A549 (cell line): ENCODE data around the gene C2orf49. TPM values are rescaled to one million over a fixed set of nuclear protein-coding genes. Genes with fewer than 3 reads are reported as not detected.
A peak's percentile ranks its signal among the peaks of the same experiment; 100 is the strongest.

Experiments used
- ATAC-seq, 2 experiments: fragments of 200-7000 bp in 1 of 2; fragments of >200 bp in 1 of 2; cut with Nextera tagmentation in 1 of 2; cut with Tn5 transposase in 1 of 2; 3 replicates each; pipeline versions ENCODE4 v1.8.0 to v1.9.1; 2018 to 2020; ENCODE audit warnings: mild to moderate bottlenecking in 1 of 2, moderate library complexity in 1 of 2
- CTCF ChIA-PET: fragments of 300-600 bp; sonication (Branson Sonifier 250); formaldehyde crosslinking; extraction: SDS; loops from one replicate; lab custom pipeline; 2021; ENCODE audit warnings: antibody characterized with exemption, inconsistent platforms; lab: Yijun Ruan, JAX
- POLR2A ChIA-PET: fragments of 350-600 bp; formaldehyde crosslinking; extraction: SDS; loops from one replicate; lab custom pipeline; 2021; ENCODE audit warnings: antibody characterized with exemption, inconsistent platforms; lab: Yijun Ruan, JAX
- DNase-seq, 2 experiments: peaks; one replicate each; pipeline versions ENCODE4 v3.0.0 to v3.0.0-alpha.2; 2011 to 2016; ENCODE audit warnings: low read depth in 1 of 2, low spot score in 1 of 2
- FAIRE-seq: peaks from 2 replicates; lab custom pipeline; 2011; peaks lifted over from hg19 to GRCh38; lab: Jason Lieb, UNC
- H3K27ac ChIP-seq, 2 experiments: fragments of >200 bp; sonication (Bioruptor Twin); formaldehyde crosslinking; 3 replicates each; pipeline ENCODE4 v1.5.1; 2016 to 2017
- H3K4me1 ChIP-seq: fragments of >200 bp; sonication (Bioruptor Twin); formaldehyde crosslinking; 3 replicates; pipeline ENCODE4 v1.6.1; 2016
- H3K4me2 ChIP-seq: fragments of >200 bp; sonication (Bioruptor Twin); formaldehyde crosslinking; 3 replicates; pipeline ENCODE4 v1.6.1; 2016
- H3K4me3 ChIP-seq: fragments of >200 bp; sonication (Bioruptor Twin); formaldehyde crosslinking; 3 replicates; pipeline ENCODE4 v1.5.1; 2016
- H3K9me3 ChIP-seq: fragments of >200 bp; sonication (Bioruptor Twin); formaldehyde crosslinking; 3 replicates; pipeline ENCODE4 v1.6.1; 2016
- ATOH8 ChIP-seq: fragments of 250-450 bp; sonication (Bioruptor Pico); IDR thresholded peaks from 2 replicates; pipeline ENCODE4 v1.5.0; 2020; ENCODE audit warnings: low read depth, mild to moderate bottlenecking, moderate library complexity
- BHLHE40 ChIP-seq: IDR thresholded peaks from 2 replicates; pipeline ENCODE4 v1.6.1; 2012; ENCODE audit warnings: low read depth, low read length, inconsistent platforms
- CEBPB ChIP-seq, 2 experiments: fragments of >200 bp in 1 of 2; sonication (Bioruptor Twin) in 1 of 2; formaldehyde crosslinking in 1 of 2; IDR thresholded peaks; 2 replicates each; pipeline ENCODE4 v1.6.1; 2012 to 2016
- CHD2 ChIP-seq: fragments of 150-350 bp; IDR thresholded peaks from 2 replicates; pipeline ENCODE4 v1.6.1; 2014; ENCODE audit warnings: low read length; ENCODE audit not compliant: partially characterized antibody
- CHD4 ChIP-seq: fragments of 200-600 bp; sonication (generic); IDR thresholded peaks from 2 replicates; pipeline ENCODE4 v1.6.1; 2016; ENCODE audit warnings: antibody characterized with exemption, mild to moderate bottlenecking, borderline replicate concordance
- EHF ChIP-seq: fragments of 250-450 bp; sonication (Bioruptor Pico); IDR thresholded peaks from 2 replicates; pipeline ENCODE4 v1.5.0; 2020; ENCODE audit warnings: mild to moderate bottlenecking
- EHMT2 ChIP-seq: fragments of 200-600 bp; sonication (generic); IDR thresholded peaks from 2 replicates; pipeline ENCODE4 v1.6.1; 2016; ENCODE audit warnings: antibody characterized with exemption, low read depth, mild to moderate bottlenecking, moderate library complexity
- EP300 ChIP-seq, 2 experiments: fragments of >200 bp; sonication (Bioruptor Twin); formaldehyde crosslinking; IDR thresholded peaks; 2 replicates in 1 of 2; 3 replicates in 1 of 2; pipeline ENCODE4 v1.6.1; 2016 to 2017
- ESRRA ChIP-seq: fragments of 150-350 bp; IDR thresholded peaks from 2 replicates; pipeline ENCODE4 v1.6.1; 2014; ENCODE audit warnings: mild to moderate bottlenecking, low read length, borderline replicate concordance
- FOSB ChIP-seq: fragments of 250-450 bp; sonication (Bioruptor Pico); IDR thresholded peaks from 2 replicates; pipeline ENCODE4 v1.5.0; 2020; ENCODE audit warnings: mild to moderate bottlenecking, moderate library complexity
- FOXS1 ChIP-seq: fragments of 250-450 bp; sonication (Bioruptor Pico); IDR thresholded peaks from 2 replicates; pipeline ENCODE4 v1.5.0; 2020; ENCODE audit warnings: mild to moderate bottlenecking, moderate library complexity
- HDAC2 ChIP-seq: fragments of 200-600 bp; sonication (generic); IDR thresholded peaks from 2 replicates; pipeline ENCODE4 v1.6.1; 2016
- HOXB13 ChIP-seq: fragments of 250-450 bp; sonication (Bioruptor Pico); IDR thresholded peaks from 2 replicates; pipeline ENCODE4 v1.5.0; 2020; ENCODE audit warnings: low read depth, mild to moderate bottlenecking, moderate library complexity
- JUN ChIP-seq, 2 experiments: fragments of >200 bp; sonication (Bioruptor Twin); formaldehyde crosslinking; IDR thresholded peaks; 2 replicates in 1 of 2; 3 replicates in 1 of 2; pipeline ENCODE4 v1.6.1; 2016 to 2017
- KDM1A ChIP-seq: fragments of 200-600 bp; sonication (generic); IDR thresholded peaks from 2 replicates; pipeline ENCODE4 v1.6.1; 2016; ENCODE audit warnings: low read depth, mild to moderate bottlenecking
- MYC ChIP-seq: IDR thresholded peaks from 2 replicates; pipeline ENCODE4 v1.6.1; 2012; ENCODE audit warnings: mild to moderate bottlenecking, inconsistent platforms, low read length, improper control_type of control experiment, borderline replicate concordance
- NFE2L2 ChIP-seq: fragments of 150-350 bp; conservative IDR thresholded peaks from 2 replicates; pipeline ENCODE4 v1.6.1; 2014; ENCODE audit warnings: low read length
- NR3C1 ChIP-seq: fragments of >200 bp; sonication (Bioruptor Twin); formaldehyde crosslinking; IDR thresholded peaks from 3 replicates; pipeline ENCODE4 v1.6.1; 2017
- POLR2AphosphoS2 ChIP-seq: conservative IDR thresholded peaks from 2 replicates; pipeline ENCODE4 v1.6.1; 2012; ENCODE audit warnings: low read length, improper control_type of control experiment, inconsistent platforms
- REST ChIP-seq: fragments of 200-600 bp; sonication (generic); IDR thresholded peaks from 2 replicates; pipeline ENCODE4 v1.6.1; 2016; ENCODE audit warnings: antibody characterized with exemption, mild to moderate bottlenecking, moderate library complexity
- RFX5 ChIP-seq: fragments of 450-650 bp; IDR thresholded peaks from 2 replicates; pipeline ENCODE4 v1.7.1; 2014; ENCODE audit warnings: antibody characterized with exemption, mild to moderate bottlenecking, moderate library complexity
- RNF2 ChIP-seq: fragments of 200-600 bp; sonication (generic); IDR thresholded peaks from 2 replicates; pipeline ENCODE4 v1.6.1; 2016; ENCODE audit warnings: low read depth, mild to moderate bottlenecking, antibody characterized with exemption, moderate library complexity, borderline replicate concordance
- TP53 ChIP-seq: fragments of 250-450 bp; sonication (Bioruptor Pico); IDR thresholded peaks from 2 replicates; pipeline ENCODE4 v1.5.0; 2021; ENCODE audit warnings: mild to moderate bottlenecking, moderate library complexity
- ZFP36 ChIP-seq: fragments of 450-650 bp; IDR thresholded peaks from 2 replicates; pipeline ENCODE4 v1.6.1; 2014; ENCODE audit warnings: borderline replicate concordance; ENCODE audit not compliant: partially characterized antibody
- ZNF302 ChIP-seq: fragments of 250-450 bp; sonication (Bioruptor Pico); IDR thresholded peaks from 2 replicates; pipeline ENCODE4 v1.9.0; 2021; ENCODE audit warnings: inconsistent platforms, mild to moderate bottlenecking, moderate library complexity
- WGBS: methylation state at CpG from one replicate; pipeline ENCODE4 v1.1.6; 2017; ENCODE audit errors: missing lambda C conversion rate; 5-methylcytosine and 5-hydroxymethylcytosine counted together
- polyA plus RNA-seq, 4 experiments: library from polyadenylated mRNA; depleted of rRNA in 3 of 4; stranded (reverse); fragments of >200 nt; fragmentation: RNase III in 1 of 4; extraction: RNeasy Plus Mini Kit Qiagen cat#74134 plus additional on column Dnase treatment in 1 of 4; gene quantifications; 2 replicates in 3 of 4; 3 replicates in 1 of 4; pipeline ENCODE4 v1.2.3, GENCODE V29; 2011 to 2017

The C2orf49 gene
- polyA plus RNA-seq, 2 of the 4 experiments (the other 2 are of a cell fraction): 19.4 to 25.7 TPM

GRCh38 chr2:105336786-105337121 lies 586 bp upstream of the C2orf49 start:
- DNase-seq (no peak), ATAC-seq (no peak)
- Histone ChIP-seq H3K4me1 (peaks cover 20% of the 10 kb centered on the region), H3K27ac (peak overlapping the region; percentile 96 to 100)
- POLR2A ChIA-PET: interaction anchor here (1.1 kb wide), 1 partner anchor 8 kb away, joined by 4 read pairs; the partner anchor contains the start of gene TGFBRAP1
- WGBS: 1% methylated on average over 7 of the region's 7 CpGs
- CTCF ChIA-PET: no interaction called here
- no peak for TF ChIP-seq CHD2
- TF ChIP-seq FOXS1: no peak
- no peak for TF ChIP-seq BHLHE40
- TF ChIP-seq TP53 (CRISPR knock-in tag): no peak
- TF ChIP-seq ZFP36: no peak
- TF ChIP-seq NR3C1: no peak
- no peak for TF ChIP-seq MYC
- no peak for TF ChIP-seq REST
- TF ChIP-seq FOSB (CRISPR knock-in tag): no peak
- no peak for TF ChIP-seq RNF2
- TF ChIP-seq, all 56 proteins: peak for 0
- peak overlapping the region; percentile 97 for H3K4me3 ChIP-seq
- FAIRE-seq: no peak
- no peaks in the 10 kb centered on the region for H3K9me3 ChIP-seq
- H3K4me2 ChIP-seq: peak overlapping the region; percentile 93

GRCh38 chr2:105338020-105338385 lies 663 bp downstream of the C2orf49 start:
- FAIRE-seq (no peak), ATAC-seq (peak in 1 of 2 experiments; percentile 53; a peak in 3 of 6 replicates), DNase-seq (no peak)
- peak overlapping the region; percentile 97 for H3K4me3 ChIP-seq
- WGBS: 2% methylated on average over 5 of the region's 5 CpGs
- ChIA-PET POLR2A (no interaction called here), CTCF (interaction anchor here (0.8 to 1.1 kb wide), 2 partner anchors 183 to 209 kb away, joined by 3 to 5 read pairs; no protein-coding TSS in a partner anchor)
- peak overlapping the region; percentile 88 for H3K4me2 ChIP-seq
- peak overlapping the region; percentile 96 to 100 for H3K27ac ChIP-seq
- H3K9me3 ChIP-seq: no peaks in the 10 kb centered on the region
- H3K4me1 ChIP-seq: peaks cover 20% of the 10 kb centered on the region
- no peak for TF ChIP-seq NFE2L2
- TF ChIP-seq ZNF302 (CRISPR knock-in tag): no peak
- TF ChIP-seq ATOH8 (CRISPR knock-in tag): no peak
- no peak for TF ChIP-seq EP300 (IDR thresholded peaks at IDR 0.05)
- no peak for TF ChIP-seq HDAC2
- TF ChIP-seq TP53 (CRISPR knock-in tag): no peak
- TF ChIP-seq ESRRA: no peak

- no peak for TF ChIP-seq JUN (IDR thresholded peaks at IDR 0.05)
- no peak for TF ChIP-seq KDM1A
- no peak for TF ChIP-seq EHMT2
- no peak for TF ChIP-seq TP53 (CRISPR knock-in tag)
- no peak for TF ChIP-seq NFE2L2
- no peak for TF ChIP-seq POLR2AphosphoS2
- no peak for TF ChIP-seq HOXB13
- no peak for TF ChIP-seq EHF (CRISPR knock-in tag)
- no peak for TF ChIP-seq CEBPB (IDR thresholded peaks at IDR 0.05)
- no peak for TF ChIP-seq CHD4
- TF ChIP-seq RFX5: no peak
- ChIA-PET POLR2A (no interaction called here), CTCF (interaction anchor here (1.2 to 2.0 kb wide), 4 partner anchors 180 to 207 kb away, joined by 4 to 6 read pairs (median 5); no protein-coding TSS in a partner anchor)
- no peak overlapping the region for H3K4me3 ChIP-seq
- 76% methylated on average over 4 of the region's 4 CpGs for WGBS
- ATAC-seq: no peak
- H3K9me3 ChIP-seq: no peaks in the 10 kb centered on the region
- no peak for DNase-seq
- no peak for FAIRE-seq
- peak overlapping the region; percentile 88 for H3K4me2 ChIP-seq
- peaks cover 20% of the 10 kb centered on the region for H3K4me1 ChIP-seq
- no peak overlapping the region for H3K27ac ChIP-seq
These were observed 2.1 kb downstream of the C2orf49 start for GRCh38 chr2:105339414-105339813.
